Stimulated activated memory B cell treated with anti-CD40 and anti-IgM and Interleukin-4, amounts not matched to agents 10 μg/mL and 1 μg/mL and 100 μg/mL, for 72 hours (primary cell): ENCODE measurements around the gene RBM42.
A peak's percentile ranks its signal among the peaks of the same experiment; 100 is the strongest.

Experiments used
- ATAC-seq: fragments of 150-1000 bp; cut with Tn5 transposase; 2 replicates; pipeline ENCODE4 v1.10.0; 2021
- H3K27ac Mint-ChIP-seq: one replicate; pipeline ENCODE4 v1.8.0; 2022; ENCODE audit warnings: mild to moderate bottlenecking, mixed read lengths
- H3K27me3 Mint-ChIP-seq: one replicate; pipeline ENCODE4 v1.8.0; 2022; ENCODE audit warnings: mixed read lengths
- H3K36me3 Mint-ChIP-seq: one replicate; pipeline ENCODE4 v1.8.0; 2022; ENCODE audit warnings: mixed read lengths
- H3K4me1 Mint-ChIP-seq: one replicate; pipeline ENCODE4 v1.8.0; 2022; ENCODE audit warnings: mixed read lengths
- H3K4me3 Mint-ChIP-seq: one replicate; pipeline ENCODE4 v1.8.0; 2022; ENCODE audit warnings: mild to moderate bottlenecking, moderate library complexity, mixed read lengths
- H3K9me3 Mint-ChIP-seq: one replicate; pipeline ENCODE4 v1.8.0; 2022; ENCODE audit warnings: mixed read lengths

Gene RBM42

DNA sequence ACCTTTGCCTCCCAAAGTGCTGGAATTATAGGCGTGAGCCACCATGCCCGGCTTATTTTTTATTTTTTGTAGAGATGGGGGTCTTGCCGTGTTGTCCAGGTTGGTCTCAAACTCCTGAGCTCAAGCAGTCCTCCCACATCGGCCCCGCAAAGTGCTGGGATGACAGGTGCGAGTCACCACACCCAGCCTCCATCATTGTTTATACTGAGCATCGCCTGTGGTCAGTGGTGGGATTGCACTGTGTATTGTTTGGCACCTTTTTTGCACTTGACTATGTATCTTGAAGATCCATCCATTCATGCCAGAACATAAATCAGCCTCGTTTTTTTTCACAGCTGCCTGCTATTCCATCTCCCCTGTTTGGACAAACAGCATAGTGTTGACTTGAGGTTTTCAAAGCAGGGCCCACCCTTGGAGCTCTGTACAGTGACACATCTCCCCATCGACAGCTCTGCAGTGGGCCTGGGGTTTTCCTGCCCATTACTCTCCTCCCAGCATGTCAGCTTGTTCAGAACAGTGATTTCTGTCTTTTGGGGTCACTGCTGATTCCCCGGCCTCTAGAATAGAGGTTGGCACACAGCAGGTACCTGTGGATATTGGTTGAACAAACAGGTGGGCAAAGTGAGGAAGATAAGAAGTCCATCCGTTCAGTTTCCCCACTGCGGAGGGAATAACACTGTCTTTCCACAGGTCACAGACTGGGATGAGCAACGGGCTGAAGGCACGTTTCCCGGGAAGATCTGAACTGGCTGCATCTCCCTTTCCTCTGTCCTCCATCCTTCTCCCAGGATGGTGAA lies 29.3 kb downstream of the RBM42 start:
- no peak overlapping the region for H3K27ac Mint-ChIP-seq
- peaks cover 69% of the 10 kb centered on the region for H3K36me3 Mint-ChIP-seq
- H3K9me3 Mint-ChIP-seq = no peaks in the 10 kb centered on the region
- no peak overlapping the region for H3K4me3 Mint-ChIP-seq
- no peak for ATAC-seq
- H3K27me3 Mint-ChIP-seq = no peaks in the 10 kb centered on the region
- H3K4me1 Mint-ChIP-seq = peaks cover 7% of the 10 kb centered on the region

DNA sequence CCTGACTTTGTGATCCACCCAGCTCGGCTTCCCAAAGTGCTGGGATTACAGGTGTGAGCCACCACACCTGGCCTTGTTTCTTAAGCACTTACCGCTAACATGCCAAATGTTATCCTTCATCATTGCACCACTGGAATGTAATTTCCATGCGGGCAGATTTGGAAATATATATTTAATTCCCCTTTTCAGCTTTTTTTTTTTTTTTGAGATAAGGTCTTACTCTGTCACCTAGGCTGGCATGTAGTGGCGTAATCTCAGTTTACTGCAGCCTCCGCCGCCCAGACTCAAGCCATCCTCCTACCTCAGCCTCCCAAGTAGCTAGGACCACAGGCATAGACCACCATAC lies 33.1 kb downstream of the RBM42 start:
- Mint-ChIP-seq H3K9me3 (no peaks in the 10 kb centered on the region), H3K27ac (no peak overlapping the region), H3K4me1 (no peaks in the 10 kb centered on the region), H3K27me3 (no peaks in the 10 kb centered on the region), H3K4me3 (no peak overlapping the region), H3K36me3 (peaks cover 58% of the 10 kb centered on the region)
- no peak for ATAC-seq

DNA sequence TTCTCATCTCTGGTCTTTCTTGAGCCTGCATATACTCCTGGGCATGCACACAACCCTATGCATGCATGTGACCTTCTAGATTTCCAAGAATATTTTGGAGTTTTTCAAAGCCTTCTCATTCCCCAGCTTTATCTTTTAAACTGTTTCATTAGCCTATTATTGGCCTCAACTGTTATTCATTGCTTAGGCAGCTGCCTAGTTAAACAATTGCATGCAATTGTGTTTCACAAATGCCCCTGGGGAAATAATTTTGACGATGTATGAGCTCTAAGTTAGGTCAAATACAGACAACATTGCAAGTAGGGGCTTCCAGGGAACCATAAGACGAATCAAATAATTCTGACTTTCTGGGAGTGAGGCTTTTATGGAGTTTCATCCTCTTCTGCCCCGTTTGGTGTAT lies 35.1 kb downstream of the RBM42 start:
- no peaks in the 10 kb centered on the region for H3K4me1 Mint-ChIP-seq
- H3K9me3 Mint-ChIP-seq = no peaks in the 10 kb centered on the region
- H3K27ac Mint-ChIP-seq = no peak overlapping the region
- peaks cover 50% of the 10 kb centered on the region for H3K36me3 Mint-ChIP-seq
- no peak for ATAC-seq
- H3K4me3 Mint-ChIP-seq = no peak overlapping the region
- H3K27me3 Mint-ChIP-seq = no peaks in the 10 kb centered on the region

DNA sequence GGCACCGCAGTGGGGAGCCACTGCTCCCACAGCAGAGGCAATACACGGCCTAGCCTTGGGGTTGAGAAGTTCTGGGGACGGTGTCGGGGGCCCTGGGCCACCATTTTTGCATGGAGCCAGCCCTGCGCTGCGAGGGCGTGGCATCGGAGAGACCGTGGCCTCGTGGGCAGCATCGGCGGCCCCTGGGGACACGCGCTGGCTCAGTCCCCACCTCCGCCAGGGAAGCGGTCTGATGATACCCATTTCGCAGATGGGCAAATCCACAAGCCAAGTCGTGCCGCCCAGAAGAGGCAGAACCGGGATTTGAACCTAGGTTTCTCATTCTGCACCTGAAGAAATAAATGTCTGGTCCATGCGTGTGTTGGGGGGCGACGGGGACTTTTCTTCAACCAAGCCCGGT lies 36.3 kb downstream of the RBM42 start:
- peaks cover 45% of the 10 kb centered on the region for H3K36me3 Mint-ChIP-seq

DNA sequence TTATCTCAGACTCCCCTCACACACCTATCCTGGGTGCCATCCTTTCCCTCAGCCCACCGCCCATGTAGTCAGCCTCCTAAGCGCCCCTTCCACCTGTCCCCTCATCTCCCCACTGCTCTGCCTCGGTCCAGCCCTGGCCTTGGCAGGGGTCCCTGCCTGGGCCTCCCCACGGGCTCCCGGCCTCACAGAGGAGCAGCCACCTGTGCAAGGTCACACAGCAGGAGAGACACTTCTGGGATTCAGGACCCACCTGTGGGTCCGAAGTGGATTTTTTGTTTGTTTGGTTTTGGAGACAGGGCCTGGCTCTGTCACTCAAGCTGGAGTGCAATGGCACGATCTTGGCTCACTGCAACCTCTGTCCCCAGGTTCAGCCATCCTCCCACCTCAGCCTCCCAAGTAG lies 36.8 kb downstream of the RBM42 start:
- Mint-ChIP-seq H3K36me3 (peaks cover 41% of the 10 kb centered on the region), H3K27me3 (peaks cover 13% of the 10 kb centered on the region), H3K27ac (no peak overlapping the region), H3K4me3 (no peak overlapping the region), H3K4me1 (no peaks in the 10 kb centered on the region), H3K9me3 (no peaks in the 10 kb centered on the region)
- no peak for ATAC-seq

More for the DNA sequence above, 36.3 kb downstream of the RBM42 start:
- no peaks in the 10 kb centered on the region for H3K9me3 Mint-ChIP-seq
- no peak overlapping the region for H3K4me3 Mint-ChIP-seq
- ATAC-seq = no peak
- H3K27ac Mint-ChIP-seq = no peak overlapping the region
- H3K4me1 Mint-ChIP-seq = no peaks in the 10 kb centered on the region
- peaks cover 8% of the 10 kb centered on the region for H3K27me3 Mint-ChIP-seq

DNA sequence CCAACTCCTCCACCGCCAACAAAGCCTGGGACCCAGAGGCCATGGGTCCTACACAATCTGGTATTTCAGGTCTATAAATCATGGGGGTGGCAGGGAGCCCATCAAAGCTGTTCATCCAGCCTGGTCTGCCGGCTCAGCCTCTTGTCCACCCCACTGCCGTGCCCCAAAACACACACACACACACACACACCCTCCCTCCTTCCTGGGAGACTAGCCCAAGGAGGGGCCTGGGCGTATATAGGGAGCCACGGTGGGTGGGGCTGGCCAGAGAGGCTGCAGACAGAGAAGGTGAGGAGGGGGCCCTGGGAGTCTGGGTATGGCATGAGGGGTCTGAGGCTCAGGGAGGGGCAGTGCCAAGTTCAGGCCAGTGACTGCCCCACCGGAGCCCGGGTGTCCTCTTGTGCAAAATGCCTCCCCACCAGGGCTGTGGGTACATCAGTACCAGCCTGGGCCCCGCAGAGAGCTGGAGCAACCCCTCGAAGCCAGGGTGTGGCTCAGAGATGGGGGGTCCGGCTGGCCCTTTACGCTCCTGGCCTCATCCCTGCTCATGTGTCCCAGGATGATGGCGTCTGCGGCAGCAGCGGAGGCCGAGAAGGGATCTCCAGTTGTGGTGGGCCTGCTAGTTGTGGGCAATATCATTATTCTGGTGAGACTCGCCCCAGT lies 37.5 kb downstream of the RBM42 start, which contains the start of gene UPK1A:
Gene UPK1A, plus strand, starts transcription at position 267 of the 663 bp plus-strand sequence. Its CDS starts 296 bp downstream, at position 563.
- H3K27ac Mint-ChIP-seq = no peak within 1 kb of the TSS
- no peak within 1 kb of the TSS for H3K4me3 Mint-ChIP-seq
- H3K36me3 Mint-ChIP-seq = peaks cover 35% of the 10 kb centered on the region
- no peaks in the 10 kb centered on the region for H3K9me3 Mint-ChIP-seq
- H3K27me3 Mint-ChIP-seq = peaks cover 20% of the 10 kb centered on the region
- no peaks in the 10 kb centered on the region for H3K4me1 Mint-ChIP-seq
- ATAC-seq = peak; percentile 20

DNA sequence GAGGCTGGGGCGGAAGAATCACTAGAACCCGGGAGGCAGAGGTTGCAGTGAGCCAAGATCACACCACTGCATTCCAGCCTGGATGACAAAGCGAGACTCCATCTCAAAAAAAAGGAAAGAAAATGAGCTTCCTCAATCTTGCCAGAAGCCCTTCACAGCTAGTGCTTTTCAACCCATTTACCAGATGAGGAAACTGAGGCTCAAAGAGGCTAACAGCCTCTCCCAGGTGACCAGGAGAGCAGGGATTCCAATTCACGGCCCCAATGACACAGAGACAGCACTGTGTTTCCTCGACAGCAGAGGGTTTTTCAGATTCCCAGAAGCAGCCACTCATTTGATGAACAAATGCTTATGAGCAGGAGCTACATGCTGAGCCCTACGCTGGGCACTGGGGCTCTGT lies 40.7 kb downstream of the RBM42 start:
- H3K27ac Mint-ChIP-seq = no peak overlapping the region
- no peak overlapping the region for H3K4me3 Mint-ChIP-seq
- no peak for ATAC-seq
- peaks cover 10% of the 10 kb centered on the region for H3K36me3 Mint-ChIP-seq
- peaks cover 10% of the 10 kb centered on the region for H3K4me1 Mint-ChIP-seq
- H3K9me3 Mint-ChIP-seq = no peaks in the 10 kb centered on the region
- peaks cover 45% of the 10 kb centered on the region for H3K27me3 Mint-ChIP-seq

DNA sequence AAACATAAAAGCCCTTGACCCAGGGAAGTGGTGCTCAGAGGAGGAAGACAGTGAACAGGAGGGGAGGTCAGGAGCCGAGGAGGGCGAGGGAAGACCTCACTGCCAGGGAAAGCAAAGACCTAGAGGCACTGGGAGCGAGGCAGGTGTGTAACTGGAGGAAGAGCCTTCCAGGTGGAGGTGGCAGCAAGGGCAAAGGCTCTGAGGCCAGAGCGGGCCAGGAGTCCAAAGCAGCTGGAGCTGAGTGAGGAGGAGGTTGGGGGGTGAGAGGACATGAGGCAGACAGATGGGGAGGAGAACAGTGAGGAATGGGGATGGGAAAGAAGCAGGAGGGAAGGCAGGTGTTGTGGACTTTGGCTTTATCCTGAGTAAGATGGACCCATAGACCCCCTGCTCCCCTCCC lies 41.1 kb downstream of the RBM42 start:
- no peak for ATAC-seq
- H3K27ac Mint-ChIP-seq = no peak overlapping the region
- H3K9me3 Mint-ChIP-seq = no peaks in the 10 kb centered on the region
- H3K4me1 Mint-ChIP-seq = peaks cover 10% of the 10 kb centered on the region
- H3K27me3 Mint-ChIP-seq = peaks cover 45% of the 10 kb centered on the region
- H3K36me3 Mint-ChIP-seq = peaks cover 7% of the 10 kb centered on the region
- no peak overlapping the region for H3K4me3 Mint-ChIP-seq

DNA sequence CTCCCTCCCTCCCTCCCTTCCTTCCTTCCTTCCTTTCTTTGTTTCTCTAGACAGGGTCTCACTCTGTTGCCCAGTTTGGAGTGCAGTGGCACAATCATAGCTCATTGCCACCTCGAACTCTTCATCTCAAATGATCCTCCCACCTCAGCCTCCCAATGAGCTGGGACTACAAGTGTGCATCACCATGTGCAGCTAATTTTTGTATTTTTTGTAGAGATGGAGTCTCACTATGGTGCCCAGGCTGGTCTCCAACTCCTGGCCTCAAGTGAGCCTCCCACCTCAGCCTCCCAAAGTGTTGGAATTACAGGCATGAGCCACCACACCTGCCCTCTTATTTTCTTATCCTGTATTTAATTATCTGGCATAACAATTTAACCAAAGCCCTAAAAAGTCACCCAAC lies 41.9 kb downstream of the RBM42 start:
- Mint-ChIP-seq H3K36me3 (peaks cover 1% of the 10 kb centered on the region), H3K27me3 (peaks cover 48% of the 10 kb centered on the region), H3K9me3 (no peaks in the 10 kb centered on the region), H3K4me1 (peaks cover 10% of the 10 kb centered on the region), H3K4me3 (no peak overlapping the region), H3K27ac (no peak overlapping the region)
- no peak for ATAC-seq

DNA sequence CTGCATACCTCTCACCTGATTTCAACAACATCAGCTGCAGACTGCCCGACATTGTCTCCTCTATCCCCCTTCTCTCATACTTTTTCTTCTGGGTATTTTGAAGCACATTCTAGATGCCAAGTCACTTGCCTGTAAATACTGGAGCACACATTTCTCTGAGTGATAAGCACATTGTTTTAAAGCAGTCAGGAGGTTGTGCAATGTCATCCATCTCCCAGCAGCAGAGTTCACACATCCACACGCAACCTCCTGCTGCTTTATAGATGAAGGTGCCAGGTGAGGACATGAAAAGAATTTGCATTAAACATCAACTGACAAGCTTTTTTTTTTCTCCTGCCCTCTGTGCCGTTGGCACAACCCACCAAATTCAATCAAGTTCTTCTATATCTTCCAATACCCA lies 43.0 kb downstream of the RBM42 start:
- no peak for ATAC-seq
- peaks cover 6% of the 10 kb centered on the region for H3K36me3 Mint-ChIP-seq
- peaks cover 10% of the 10 kb centered on the region for H3K4me1 Mint-ChIP-seq
- peaks cover 59% of the 10 kb centered on the region for H3K27me3 Mint-ChIP-seq
- no peak overlapping the region for H3K4me3 Mint-ChIP-seq
- no peaks in the 10 kb centered on the region for H3K9me3 Mint-ChIP-seq
- H3K27ac Mint-ChIP-seq = no peak overlapping the region

DNA sequence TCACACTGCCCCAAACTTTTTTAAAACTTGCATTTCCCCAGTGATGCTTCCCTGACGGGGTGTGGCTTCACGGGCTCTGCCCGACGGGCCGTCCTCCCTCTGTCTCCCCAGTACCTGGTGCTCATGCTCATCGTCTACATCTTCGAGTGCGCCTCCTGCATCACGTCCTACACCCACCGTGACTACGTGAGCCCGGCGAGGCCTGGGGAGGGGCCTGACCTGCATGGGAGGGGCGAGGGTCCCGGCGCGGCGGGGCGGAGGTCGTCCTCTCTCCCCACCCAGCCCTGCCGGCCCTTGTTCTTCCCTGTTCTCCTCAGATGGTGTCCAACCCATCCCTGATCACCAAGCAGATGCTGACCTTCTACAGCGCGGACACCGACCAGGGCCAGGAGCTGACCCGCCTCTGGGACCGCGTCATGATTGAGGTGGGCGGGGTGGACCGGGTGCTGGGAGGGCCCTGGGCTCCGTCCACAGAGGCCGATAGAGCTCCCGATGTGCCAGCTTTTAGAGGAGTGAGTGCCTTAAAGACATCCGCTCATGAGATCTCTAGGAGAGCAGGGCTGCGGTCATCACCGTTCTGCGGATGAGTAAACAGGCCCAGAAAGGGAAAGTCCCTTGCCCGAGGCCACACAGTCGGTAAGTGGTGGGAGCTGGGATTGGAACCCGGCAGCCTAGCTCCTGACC lies 44.4 kb downstream of the RBM42 start:
- Mint-ChIP-seq H3K36me3 (peaks cover 6% of the 10 kb centered on the region), H3K4me3 (peak overlapping the region; percentile 75), H3K27ac (peak overlapping the region; percentile 61), H3K4me1 (peaks cover 10% of the 10 kb centered on the region), H3K27me3 (peaks cover 72% of the 10 kb centered on the region), H3K9me3 (no peaks in the 10 kb centered on the region)
- ATAC-seq = peak; percentile 76

DNA sequence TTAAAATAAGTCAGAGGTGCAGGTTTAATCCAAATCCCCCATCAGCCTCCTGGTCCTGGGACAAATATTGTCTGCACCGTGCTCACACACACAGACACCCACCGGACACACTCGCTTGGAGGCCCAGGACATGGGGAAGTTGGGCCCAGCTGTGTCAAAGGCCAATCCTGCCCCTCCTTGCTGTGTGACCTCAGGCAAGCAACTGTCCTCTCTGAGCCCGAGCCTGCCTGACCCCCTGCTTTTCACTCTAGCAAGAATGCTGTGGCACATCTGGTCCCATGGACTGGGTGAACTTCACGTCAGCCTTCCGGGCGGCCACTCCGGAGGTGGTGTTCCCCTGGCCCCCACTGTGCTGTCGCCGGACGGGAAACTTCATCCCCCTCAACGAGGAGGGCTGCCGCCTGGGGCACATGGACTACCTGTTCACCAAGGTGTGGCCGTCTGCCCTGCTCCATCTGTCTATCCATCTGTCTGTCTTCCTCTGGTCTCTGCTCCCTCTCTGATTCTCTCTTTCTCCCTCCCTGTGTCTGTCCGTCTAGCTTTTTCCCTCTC lies 46.8 kb downstream of the RBM42 start:
- ATAC-seq = no peak
- Mint-ChIP-seq H3K36me3 (peaks cover 6% of the 10 kb centered on the region), H3K9me3 (no peaks in the 10 kb centered on the region), H3K4me3 (no peak overlapping the region), H3K4me1 (peaks cover 10% of the 10 kb centered on the region), H3K27ac (no peak overlapping the region), H3K27me3 (peaks cover 60% of the 10 kb centered on the region)
